SK-N-DZ (cell line): ENCODE results near the gene ARHGAP40.

Source experiments
- DNase-seq: peaks from one replicate; pipeline ENCODE4 v3.0.0-alpha.2; 2015; ENCODE audit warnings: low spot score

ARHGAP40 gene

DNA sequence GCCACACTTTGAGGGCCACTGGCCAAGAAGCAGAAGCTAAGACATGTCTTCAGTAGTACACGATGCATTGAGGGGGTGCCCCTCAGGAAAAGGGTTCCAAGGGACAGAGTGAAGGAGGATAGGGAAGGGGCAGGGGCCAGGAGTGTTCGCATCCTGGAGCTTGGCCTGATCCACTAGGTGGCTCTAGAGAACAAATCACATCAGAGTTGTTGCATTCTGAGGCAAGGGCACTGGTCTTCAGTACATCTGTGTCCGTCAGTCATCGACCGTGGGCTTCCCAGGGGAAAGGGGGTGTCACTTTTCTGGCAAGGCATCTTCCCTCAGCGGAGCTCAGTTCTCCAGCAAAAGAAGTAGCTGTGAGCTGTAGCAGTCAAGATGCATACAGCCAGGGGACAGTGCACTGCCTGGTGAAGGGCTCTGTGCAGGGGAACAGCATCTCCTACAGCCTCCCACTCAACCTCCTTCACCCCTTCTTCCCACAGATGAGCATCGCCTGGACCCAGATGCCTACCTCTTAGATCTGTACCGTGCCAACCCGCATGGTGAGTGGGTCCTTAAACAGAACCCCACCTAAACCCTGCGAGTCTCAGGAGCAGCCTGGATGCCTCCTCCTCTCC, 47.8 kb downstream of the ARHGAP40 start:
- peak; percentile 68 for DNase-seq

- DNase-seq = no peak
These were observed 48.4 kb downstream of the ARHGAP40 start for GRCh38 chr20:38650010-38650409.

- no peak for DNase-seq
These were observed 49.5 kb downstream of the ARHGAP40 start for GRCh38 chr20:38651154-38651553.

DNA sequence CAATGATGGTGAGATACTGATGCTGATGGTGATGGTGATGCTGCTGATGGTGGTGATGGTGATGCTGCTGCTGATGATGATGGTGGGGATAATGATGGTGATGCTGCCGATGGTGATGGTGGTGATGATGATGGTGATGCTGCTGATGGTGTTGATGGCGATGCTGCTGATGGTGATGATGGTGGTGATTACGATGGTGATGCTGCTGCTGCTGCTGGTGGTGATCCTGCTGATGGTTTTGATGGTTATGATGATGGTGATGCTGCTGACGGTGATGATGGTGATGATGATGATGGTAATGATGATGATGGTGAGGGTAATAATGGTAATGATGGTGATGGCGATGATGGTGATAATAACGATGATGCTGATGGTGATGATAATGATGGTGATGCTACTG, 50.0 kb downstream of the ARHGAP40 start:
- DNase-seq = no peak

GRCh38 chr20:38652995-38653394, 51.4 kb downstream of the ARHGAP40 start:
- DNase-seq = no peak

DNA sequence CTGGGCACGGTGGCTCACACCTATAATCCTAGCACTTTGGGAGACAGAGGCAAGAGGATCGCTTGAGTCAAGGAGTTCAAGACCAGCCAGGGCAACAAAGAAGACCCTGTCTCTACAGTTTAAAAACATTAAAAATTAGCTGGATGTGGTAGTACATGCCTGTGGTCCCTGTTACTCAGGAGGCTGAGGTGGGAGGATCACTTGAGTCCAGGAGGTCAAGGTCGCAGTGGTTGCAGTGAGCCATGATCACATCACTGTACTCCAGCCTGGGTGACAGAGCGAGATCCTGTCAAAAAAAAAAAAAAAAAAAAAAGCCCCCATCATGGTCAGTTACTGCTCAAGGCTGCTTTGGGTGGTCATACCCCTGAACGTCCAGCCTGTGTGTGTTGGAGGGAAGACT, 55.8 kb downstream of the ARHGAP40 start:
- no peak for DNase-seq

DNA sequence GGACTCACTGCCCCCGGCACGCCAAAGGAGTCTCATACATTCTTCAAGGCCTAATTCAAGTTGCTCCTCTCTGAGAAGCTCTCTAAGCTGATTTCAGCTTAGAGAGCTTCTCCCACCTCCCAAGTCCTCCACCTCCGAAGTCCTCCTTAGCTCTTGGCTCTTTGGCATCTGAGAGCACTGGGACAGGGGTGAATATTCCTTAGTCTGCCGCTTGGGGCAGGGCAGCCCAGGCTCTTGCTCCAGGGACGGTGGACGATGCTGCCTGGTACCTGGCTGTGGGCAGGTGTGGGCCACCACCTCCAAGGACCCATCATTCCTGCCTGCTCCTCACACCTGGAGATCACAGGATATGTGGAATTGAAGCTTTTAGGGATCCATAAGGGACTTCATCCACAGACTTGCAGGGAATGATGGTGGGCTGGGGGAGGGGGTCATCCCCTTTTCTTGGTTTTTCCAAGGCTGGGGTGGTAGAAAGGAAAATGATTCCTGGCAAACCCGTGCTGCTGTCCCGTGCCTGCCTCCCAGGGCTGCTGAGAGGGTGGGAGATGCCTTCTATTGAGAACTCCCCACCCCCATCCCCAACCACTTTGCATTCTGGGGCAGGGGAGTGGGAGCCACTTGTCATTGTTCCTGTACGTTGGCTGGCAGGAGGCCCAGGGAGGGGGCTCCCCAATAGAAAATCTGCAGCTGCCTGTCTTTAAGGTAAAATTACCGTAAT, 57.4 kb downstream of the ARHGAP40 start:
- DNase-seq = peak; percentile 60

- DNase-seq = no peak
These were observed 57.9 kb downstream of the ARHGAP40 start for GRCh38 chr20:38659597-38659880.

GRCh38 chr20:38660429-38660828, 58.8 kb downstream of the ARHGAP40 start:
- DNase-seq = no peak

DNA sequence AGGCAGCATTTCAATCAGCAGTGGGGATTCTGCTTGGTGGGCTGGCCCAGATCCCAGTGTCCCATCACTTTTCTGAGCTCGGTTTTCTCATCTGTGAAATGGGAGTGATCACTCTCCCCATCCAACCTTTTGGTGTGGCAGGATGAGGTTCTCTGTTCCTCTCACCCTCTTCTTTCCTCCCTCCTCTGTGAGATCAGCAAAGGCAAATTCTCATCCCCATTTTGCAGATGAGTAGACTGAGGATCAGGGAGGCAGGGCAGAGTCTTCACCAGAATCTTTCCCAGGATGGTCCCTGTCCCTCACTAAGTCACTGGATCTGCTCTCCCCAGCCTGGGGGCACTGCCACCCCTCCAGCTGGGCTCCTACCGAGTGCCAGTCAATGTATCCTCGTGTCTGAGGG, 62.1 kb downstream of the ARHGAP40 start:
- DNase-seq = no peak

- DNase-seq = no peak
These were observed 62.7 kb downstream of the ARHGAP40 start for GRCh38 chr20:38664284-38664683.

GRCh38 chr20:38665094-38665493, 63.5 kb downstream of the ARHGAP40 start:
- DNase-seq = no peak

- no peak for DNase-seq
These were observed 64.1 kb downstream of the ARHGAP40 start for GRCh38 chr20:38665506-38666285.

DNA sequence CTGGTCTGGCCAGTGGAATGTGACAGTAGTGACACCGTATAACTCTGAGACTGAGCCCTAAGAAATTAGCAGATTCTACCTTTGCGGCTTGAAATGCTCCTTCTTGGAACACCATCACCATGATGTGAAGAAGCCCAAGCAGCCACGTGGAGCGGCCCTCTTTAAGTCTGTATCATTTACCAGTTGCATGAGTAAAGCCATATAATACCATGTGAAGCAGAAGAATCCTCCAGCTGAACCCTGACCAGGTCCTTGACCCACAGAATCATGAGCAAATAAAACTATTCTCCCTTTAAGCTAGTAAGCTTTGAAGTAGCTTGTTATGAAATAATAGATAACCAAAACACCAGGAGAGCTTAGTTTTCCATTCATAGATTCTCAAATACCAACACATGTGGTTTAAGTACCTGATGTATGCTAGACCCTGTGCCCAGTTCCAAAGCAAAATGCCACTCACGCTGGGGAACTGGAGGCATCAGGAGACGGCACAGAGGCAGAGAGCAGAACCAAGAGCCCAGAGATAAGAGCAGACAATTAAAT, 65.9 kb downstream of the ARHGAP40 start:
- no peak for DNase-seq

GRCh38 chr20:38669688-38670087, 68.1 kb downstream of the ARHGAP40 start:
- DNase-seq = no peak

DNA sequence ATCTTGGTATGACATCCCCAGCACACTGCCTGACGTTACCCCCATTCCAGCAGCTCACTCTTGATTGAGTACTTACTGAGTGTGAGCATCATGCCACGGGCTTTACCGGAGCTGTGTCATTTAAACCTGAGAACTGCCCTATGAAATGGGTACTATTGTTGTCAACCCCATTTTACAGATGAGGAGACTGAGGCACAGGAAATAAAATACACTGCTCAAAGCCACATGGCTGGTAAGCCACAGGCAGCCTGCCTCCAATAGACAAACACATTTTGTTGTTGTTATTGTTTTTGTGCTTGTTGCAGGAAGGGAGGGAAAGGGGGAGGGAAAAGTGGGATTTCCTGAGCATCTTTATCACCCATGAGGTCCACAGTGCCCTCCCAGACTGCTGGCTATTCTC, 69.2 kb downstream of the ARHGAP40 start:
- DNase-seq = no peak

DNA sequence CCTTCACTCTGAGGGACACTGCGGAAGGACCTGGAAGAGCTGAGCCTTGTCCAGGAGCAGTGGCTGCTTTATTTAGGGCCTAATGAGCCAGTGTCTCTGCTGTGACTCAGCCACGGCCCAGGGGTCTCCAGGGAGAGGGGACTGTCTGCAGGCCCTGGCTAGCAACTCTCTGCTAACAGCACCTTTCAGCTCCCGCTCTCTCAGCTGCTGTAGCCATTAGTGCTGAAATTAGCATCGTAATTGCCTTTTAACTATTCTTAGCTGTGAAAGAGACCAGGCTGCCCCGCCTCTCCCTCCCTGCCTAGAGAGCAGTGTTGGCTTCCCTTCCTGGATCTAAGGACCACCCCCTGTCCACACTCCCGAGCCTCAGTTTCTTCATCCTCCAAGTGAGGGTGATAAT, 69.6 kb downstream of the ARHGAP40 start:
- peak; percentile 72 for DNase-seq

DNA sequence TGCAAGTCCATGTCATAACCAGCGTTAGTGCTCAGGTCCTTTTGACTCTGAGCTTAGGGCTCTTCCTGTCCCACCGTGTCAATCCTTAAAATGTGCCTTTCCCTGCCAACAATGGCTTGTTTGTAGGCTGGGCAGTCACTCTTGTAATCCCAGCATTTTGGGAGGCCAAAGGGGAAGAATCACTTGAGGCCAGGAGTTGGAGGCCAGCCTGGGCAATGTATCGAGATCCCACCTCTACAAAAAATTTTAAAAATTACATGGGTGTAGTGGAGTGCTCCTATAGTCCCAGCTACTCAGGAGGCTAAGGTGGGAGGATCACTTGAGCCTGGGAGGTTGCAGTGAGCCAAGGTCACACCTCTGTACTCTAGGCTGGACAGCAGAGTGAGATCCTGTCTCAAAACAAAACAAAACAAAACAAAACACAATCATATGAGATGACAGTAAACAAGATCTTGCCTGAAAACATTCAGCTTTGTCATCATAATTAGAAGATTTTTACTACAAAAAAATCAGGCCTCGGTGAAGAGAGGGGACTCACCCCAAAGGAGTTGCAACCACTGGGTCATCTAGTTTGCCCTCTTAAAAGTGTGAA, 70.2 kb downstream of the ARHGAP40 start:
- DNase-seq = no peak

DNA sequence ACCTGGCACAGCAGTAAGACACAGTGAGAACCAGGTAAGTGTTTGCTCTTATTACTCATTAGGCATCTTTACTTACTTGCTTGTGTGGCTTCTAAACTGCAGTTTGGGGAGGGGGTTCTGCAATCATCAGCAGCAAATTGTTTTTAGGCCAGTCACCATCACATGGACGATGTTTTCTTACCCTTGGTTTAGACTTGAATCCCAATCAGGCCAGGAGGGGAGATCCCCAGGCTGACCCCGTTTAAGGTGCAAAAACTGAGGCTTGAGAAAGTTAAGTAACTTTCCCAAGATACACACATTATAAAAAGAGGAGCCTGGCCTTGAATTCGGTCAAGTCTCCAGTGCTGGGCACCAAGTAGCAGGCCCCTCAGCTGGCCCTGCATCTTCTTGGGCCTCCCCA, 70.9 kb downstream of the ARHGAP40 start:
- DNase-seq = no peak

GRCh38 chr20:38673261-38673660, 71.7 kb downstream of the ARHGAP40 start:
- DNase-seq = no peak

GRCh38 chr20:38673725-38674091, 72.1 kb downstream of the ARHGAP40 start:
- peak; percentile 56 for DNase-seq

- DNase-seq = peak; percentile 82
These were observed 72.6 kb downstream of the ARHGAP40 start for GRCh38 chr20:38674092-38674764.
